Liver (tissue), 9 donors: Measurements from ENCODE around the gene DEGS2. TPM values are rescaled to one million over a fixed set of nuclear protein-coding genes. Genes with fewer than 3 reads are reported as not detected.
"Not testable (repeated sequence)": the region's sequence is repeated elsewhere in the genome, so short reads cannot be mapped to it uniquely, and the experiment has no call there.

ENCODE experiments used
- DNase-seq: peaks from one replicate; pipeline ENCODE4 v3.0.0-alpha.2; 2017; ENCODE audit warnings: low spot score
- H3K27ac ChIP-seq, 2 donors: one replicate each; pipeline ENCODE4 v1.7.0; 2013; ENCODE audit warnings: inconsistent platforms in 2 of 2, low read length in 2 of 2, control low read depth in 1 of 2, low read depth in 1 of 2, mild to moderate bottlenecking in 1 of 2
- H3K27me3 ChIP-seq, 4 donors: one replicate each; pipeline versions ENCODE4 v1.6.1 to v1.7.0; 2013; ENCODE audit warnings: low read length in 3 of 4, inconsistent platforms in 1 of 4, mild to moderate bottlenecking in 1 of 4, moderate library complexity in 1 of 4; ENCODE audit not compliant: control insufficient read depth in 4 of 4, insufficient read depth in 4 of 4
- H3K36me3 ChIP-seq, 4 donors: one replicate each; pipeline versions ENCODE4 v1.6.1 to v1.7.0; 2013; ENCODE audit warnings: low read length in 3 of 4, mild to moderate bottlenecking in 3 of 4, low read depth in 1 of 4, moderate library complexity in 1 of 4; ENCODE audit not compliant: control insufficient read depth in 4 of 4, insufficient read depth in 3 of 4
- H3K4me1 ChIP-seq, 4 donors: one replicate each; pipeline versions ENCODE4 v1.6.1 to v1.7.0; 2013; ENCODE audit warnings: low read length in 3 of 4, mild to moderate bottlenecking in 3 of 4, moderate library complexity in 1 of 4; ENCODE audit not compliant: control insufficient read depth in 4 of 4, insufficient read depth in 4 of 4
- H3K4me3 ChIP-seq, 3 donors: one replicate each; pipeline versions ENCODE4 v1.6.1 to v1.7.0; 2013; ENCODE audit warnings: low read length in 3 of 3, control low read depth in 1 of 3, low read depth in 1 of 3, mild to moderate bottlenecking in 1 of 3
- H3K9ac ChIP-seq, 2 donors: one replicate each; pipeline ENCODE4 v1.7.0; 2013; ENCODE audit warnings: low read length in 2 of 2, mild to moderate bottlenecking in 2 of 2, moderate library complexity in 2 of 2, control low read depth in 1 of 2, low read depth in 1 of 2
- H3K9me3 ChIP-seq, 4 donors: one replicate each; pipeline versions ENCODE4 v1.6.1 to v1.7.0; 2013; ENCODE audit warnings: low read length in 3 of 4; ENCODE audit not compliant: control insufficient read depth in 4 of 4
- EGR1 ChIP-seq, 2 donors: IDR thresholded peaks; 2 replicates each; pipeline ENCODE4 v1.6.1; 2016 to 2018; ENCODE audit warnings: antibody characterized with exemption in 2 of 2, low read depth in 2 of 2
- FOXA1 ChIP-seq: IDR thresholded peaks from 2 replicates; pipeline ENCODE4 v1.6.1; 2016; ENCODE audit warnings: antibody characterized with exemption
- FOXA2 ChIP-seq: IDR thresholded peaks from 2 replicates; pipeline ENCODE4 v1.6.1; 2016; ENCODE audit warnings: antibody characterized with exemption
- GABPA ChIP-seq, 2 donors: IDR thresholded peaks in 1 of 2; conservative IDR thresholded peaks in 1 of 2; 2 replicates each; pipeline ENCODE4 v1.6.1; 2016; ENCODE audit warnings: antibody characterized with exemption in 2 of 2, mild to moderate bottlenecking in 1 of 2, moderate library complexity in 1 of 2
- HNF4A ChIP-seq, 2 donors: conservative IDR thresholded peaks; 2 replicates each; pipeline ENCODE4 v1.6.1; 2016; ENCODE audit warnings: antibody characterized with exemption in 2 of 2, mild to moderate bottlenecking in 2 of 2
- HNF4G ChIP-seq: IDR thresholded peaks from 2 replicates; pipeline ENCODE4 v1.6.1; 2016; ENCODE audit warnings: antibody characterized with exemption
- JUND ChIP-seq, 2 donors: IDR thresholded peaks; 2 replicates each; pipeline ENCODE4 v1.6.1; 2016; ENCODE audit warnings: antibody characterized with exemption in 2 of 2
- NR2F2 ChIP-seq: IDR thresholded peaks from 2 replicates; pipeline ENCODE4 v1.6.1; 2016; ENCODE audit warnings: antibody characterized with exemption
- RAD21 ChIP-seq, 2 donors: IDR thresholded peaks; 2 replicates each; pipeline ENCODE4 v1.6.1; 2016; ENCODE audit warnings: antibody characterized with exemption in 2 of 2, mild to moderate bottlenecking in 2 of 2
- RXRA ChIP-seq, 2 donors: IDR thresholded peaks; 2 replicates each; pipeline ENCODE4 v1.6.1; 2017 to 2018; ENCODE audit warnings: antibody characterized with exemption in 2 of 2, mild to moderate bottlenecking in 1 of 2
- SP1 ChIP-seq: IDR thresholded peaks from 2 replicates; pipeline ENCODE4 v1.6.1; 2018; ENCODE audit warnings: antibody characterized with exemption, mild to moderate bottlenecking
- TAF1 ChIP-seq: conservative IDR thresholded peaks from 2 replicates; pipeline ENCODE4 v1.6.1; 2016; ENCODE audit warnings: antibody characterized with exemption, mild to moderate bottlenecking
- YY1 ChIP-seq: IDR thresholded peaks from 2 replicates; pipeline ENCODE4 v1.6.1; 2016; ENCODE audit warnings: antibody characterized with exemption, mild to moderate bottlenecking
- WGBS: extraction: QIAGEN DNeasy Blood & Tissue Kit; methylation state at CpG from one replicate; pipeline ENCODE4 v1.1.7; 2013; 5-methylcytosine and 5-hydroxymethylcytosine counted together
- polyA plus RNA-seq, 2 donors: library from polyadenylated mRNA; stranded (reverse) in 1 of 2; unstranded in 1 of 2; fragments of 200-250 nt in 1 of 2; fragments of >200 nt in 1 of 2; fragmentation: Nextera tagmentation in 1 of 2; extraction: Ambion mirVana in 1 of 2; gene quantifications; one replicate each; pipeline versions ENCODE4 v1.2.1 to v1.2.3, GENCODE V29; 2013 to 2015
- total RNA-seq, 2 donors: library from RNA; depleted of rRNA; stranded (reverse); fragments of >200 nt; gene quantifications; one replicate each; pipeline ENCODE4 v1.2.3, GENCODE V29; 2014
- TF ChIP-seq, protein P1 (sequence below): IDR thresholded peaks from 2 replicates; pipeline ENCODE4 v1.6.1; 2016; ENCODE audit warnings: antibody characterized with exemption
- TF ChIP-seq, protein P2 (sequence below): fragments of 150-350 bp; IDR thresholded peaks from 2 replicates; pipeline ENCODE4 v1.5.1; 2017; ENCODE audit warnings: improper control_type of control experiment, low read depth, low read length; ENCODE audit not compliant: missing input control
- TF ChIP-seq, protein P3 (sequence below): IDR thresholded peaks from 2 replicates; pipeline ENCODE4 v1.6.1; 2016; ENCODE audit warnings: antibody characterized with exemption
- TF ChIP-seq, protein P4 (sequence below): IDR thresholded peaks from 2 replicates; pipeline ENCODE4 v1.6.1; 2016; ENCODE audit warnings: antibody characterized with exemption, mild to moderate bottlenecking
- TF ChIP-seq, protein P5 (sequence below): IDR thresholded peaks from 2 replicates; pipeline ENCODE4 v1.6.1; 2016; ENCODE audit warnings: antibody characterized with exemption
- donor health status: healthy.
- donor health status: healthy.
- donor health status: healthy.
- donor health status: healthy.
- donor health status: healthy.

The DEGS2 gene
- total and polyA plus RNA-seq, 4 donors: 0.13 to 0.42 (median 0.27) TPM

GRCh38 chr14:100187247-100187833 lies 27.9 kb upstream of the DEGS2 start:
- H3K9me3 ChIP-seq: no peaks in the 10 kb centered on the region
- no peak overlapping the region for H3K27ac ChIP-seq
- H3K4me3 ChIP-seq: no peak overlapping the region
- no peak for DNase-seq
- no peaks in the 10 kb centered on the region for H3K27me3 ChIP-seq
- H3K9ac ChIP-seq: no peak overlapping the region
- H3K4me1 ChIP-seq: peaks cover 0 to 9% (median 4%) of the 10 kb centered on the region in 4 donors
- TF ChIP-seq, protein P1, sequence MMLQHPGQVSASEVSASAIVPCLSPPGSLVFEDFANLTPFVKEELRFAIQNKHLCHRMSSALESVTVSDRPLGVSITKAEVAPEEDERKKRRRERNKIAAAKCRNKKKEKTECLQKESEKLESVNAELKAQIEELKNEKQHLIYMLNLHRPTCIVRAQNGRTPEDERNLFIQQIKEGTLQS: no peak
- TF ChIP-seq YY1: no peak
- no peak for TF ChIP-seq EGR1 (IDR thresholded peaks at IDR 0.05; ENCODE audit: low read depth in 2 of 2)
- no peak for TF ChIP-seq JUND (IDR thresholded peaks at IDR 0.05)
- TF ChIP-seq GABPA (IDR thresholded peaks at IDR 0.05 in 1 of 2, conservative IDR thresholded peaks at IDR 0.05 in 1 of 2): no peak
- TF ChIP-seq, protein P2, sequence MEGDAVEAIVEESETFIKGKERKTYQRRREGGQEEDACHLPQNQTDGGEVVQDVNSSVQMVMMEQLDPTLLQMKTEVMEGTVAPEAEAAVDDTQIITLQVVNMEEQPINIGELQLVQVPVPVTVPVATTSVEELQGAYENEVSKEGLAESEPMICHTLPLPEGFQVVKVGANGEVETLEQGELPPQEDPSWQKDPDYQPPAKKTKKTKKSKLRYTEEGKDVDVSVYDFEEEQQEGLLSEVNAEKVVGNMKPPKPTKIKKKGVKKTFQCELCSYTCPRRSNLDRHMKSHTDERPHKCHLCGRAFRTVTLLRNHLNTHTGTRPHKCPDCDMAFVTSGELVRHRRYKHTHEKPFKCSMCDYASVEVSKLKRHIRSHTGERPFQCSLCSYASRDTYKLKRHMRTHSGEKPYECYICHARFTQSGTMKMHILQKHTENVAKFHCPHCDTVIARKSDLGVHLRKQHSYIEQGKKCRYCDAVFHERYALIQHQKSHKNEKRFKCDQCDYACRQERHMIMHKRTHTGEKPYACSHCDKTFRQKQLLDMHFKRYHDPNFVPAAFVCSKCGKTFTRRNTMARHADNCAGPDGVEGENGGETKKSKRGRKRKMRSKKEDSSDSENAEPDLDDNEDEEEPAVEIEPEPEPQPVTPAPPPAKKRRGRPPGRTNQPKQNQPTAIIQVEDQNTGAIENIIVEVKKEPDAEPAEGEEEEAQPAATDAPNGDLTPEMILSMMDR: no peak
- no peak for TF ChIP-seq RXRA (IDR thresholded peaks at IDR 0.05)
- TF ChIP-seq, protein P3, sequence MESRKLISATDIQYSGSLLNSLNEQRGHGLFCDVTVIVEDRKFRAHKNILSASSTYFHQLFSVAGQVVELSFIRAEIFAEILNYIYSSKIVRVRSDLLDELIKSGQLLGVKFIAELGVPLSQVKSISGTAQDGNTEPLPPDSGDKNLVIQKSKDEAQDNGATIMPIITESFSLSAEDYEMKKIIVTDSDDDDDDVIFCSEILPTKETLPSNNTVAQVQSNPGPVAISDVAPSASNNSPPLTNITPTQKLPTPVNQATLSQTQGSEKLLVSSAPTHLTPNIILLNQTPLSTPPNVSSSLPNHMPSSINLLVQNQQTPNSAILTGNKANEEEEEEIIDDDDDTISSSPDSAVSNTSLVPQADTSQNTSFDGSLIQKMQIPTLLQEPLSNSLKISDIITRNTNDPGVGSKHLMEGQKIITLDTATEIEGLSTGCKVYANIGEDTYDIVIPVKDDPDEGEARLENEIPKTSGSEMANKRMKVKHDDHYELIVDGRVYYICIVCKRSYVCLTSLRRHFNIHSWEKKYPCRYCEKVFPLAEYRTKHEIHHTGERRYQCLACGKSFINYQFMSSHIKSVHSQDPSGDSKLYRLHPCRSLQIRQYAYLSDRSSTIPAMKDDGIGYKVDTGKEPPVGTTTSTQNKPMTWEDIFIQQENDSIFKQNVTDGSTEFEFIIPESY: no peak
- no peak for TF ChIP-seq SP1
- TF ChIP-seq NR2F2: no peak
- TF ChIP-seq, protein P4, sequence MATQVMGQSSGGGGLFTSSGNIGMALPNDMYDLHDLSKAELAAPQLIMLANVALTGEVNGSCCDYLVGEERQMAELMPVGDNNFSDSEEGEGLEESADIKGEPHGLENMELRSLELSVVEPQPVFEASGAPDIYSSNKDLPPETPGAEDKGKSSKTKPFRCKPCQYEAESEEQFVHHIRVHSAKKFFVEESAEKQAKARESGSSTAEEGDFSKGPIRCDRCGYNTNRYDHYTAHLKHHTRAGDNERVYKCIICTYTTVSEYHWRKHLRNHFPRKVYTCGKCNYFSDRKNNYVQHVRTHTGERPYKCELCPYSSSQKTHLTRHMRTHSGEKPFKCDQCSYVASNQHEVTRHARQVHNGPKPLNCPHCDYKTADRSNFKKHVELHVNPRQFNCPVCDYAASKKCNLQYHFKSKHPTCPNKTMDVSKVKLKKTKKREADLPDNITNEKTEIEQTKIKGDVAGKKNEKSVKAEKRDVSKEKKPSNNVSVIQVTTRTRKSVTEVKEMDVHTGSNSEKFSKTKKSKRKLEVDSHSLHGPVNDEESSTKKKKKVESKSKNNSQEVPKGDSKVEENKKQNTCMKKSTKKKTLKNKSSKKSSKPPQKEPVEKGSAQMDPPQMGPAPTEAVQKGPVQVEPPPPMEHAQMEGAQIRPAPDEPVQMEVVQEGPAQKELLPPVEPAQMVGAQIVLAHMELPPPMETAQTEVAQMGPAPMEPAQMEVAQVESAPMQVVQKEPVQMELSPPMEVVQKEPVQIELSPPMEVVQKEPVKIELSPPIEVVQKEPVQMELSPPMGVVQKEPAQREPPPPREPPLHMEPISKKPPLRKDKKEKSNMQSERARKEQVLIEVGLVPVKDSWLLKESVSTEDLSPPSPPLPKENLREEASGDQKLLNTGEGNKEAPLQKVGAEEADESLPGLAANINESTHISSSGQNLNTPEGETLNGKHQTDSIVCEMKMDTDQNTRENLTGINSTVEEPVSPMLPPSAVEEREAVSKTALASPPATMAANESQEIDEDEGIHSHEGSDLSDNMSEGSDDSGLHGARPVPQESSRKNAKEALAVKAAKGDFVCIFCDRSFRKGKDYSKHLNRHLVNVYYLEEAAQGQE: no peak
- no peak for TF ChIP-seq FOXA2
- TF ChIP-seq HNF4G: no peak
- TF ChIP-seq FOXA1: no peak
- TF ChIP-seq HNF4A (conservative IDR thresholded peaks at IDR 0.05): no peak
- no peak for TF ChIP-seq RAD21 (IDR thresholded peaks at IDR 0.05)
- no peak for TF ChIP-seq TAF1
- TF ChIP-seq, protein P5, sequence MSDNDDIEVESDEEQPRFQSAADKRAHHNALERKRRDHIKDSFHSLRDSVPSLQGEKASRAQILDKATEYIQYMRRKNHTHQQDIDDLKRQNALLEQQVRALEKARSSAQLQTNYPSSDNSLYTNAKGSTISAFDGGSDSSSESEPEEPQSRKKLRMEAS: no peak
- no peaks in the 10 kb centered on the region for H3K36me3 ChIP-seq
- WGBS: 83% methylated on average over 12 of the region's 12 CpGs

DNA sequence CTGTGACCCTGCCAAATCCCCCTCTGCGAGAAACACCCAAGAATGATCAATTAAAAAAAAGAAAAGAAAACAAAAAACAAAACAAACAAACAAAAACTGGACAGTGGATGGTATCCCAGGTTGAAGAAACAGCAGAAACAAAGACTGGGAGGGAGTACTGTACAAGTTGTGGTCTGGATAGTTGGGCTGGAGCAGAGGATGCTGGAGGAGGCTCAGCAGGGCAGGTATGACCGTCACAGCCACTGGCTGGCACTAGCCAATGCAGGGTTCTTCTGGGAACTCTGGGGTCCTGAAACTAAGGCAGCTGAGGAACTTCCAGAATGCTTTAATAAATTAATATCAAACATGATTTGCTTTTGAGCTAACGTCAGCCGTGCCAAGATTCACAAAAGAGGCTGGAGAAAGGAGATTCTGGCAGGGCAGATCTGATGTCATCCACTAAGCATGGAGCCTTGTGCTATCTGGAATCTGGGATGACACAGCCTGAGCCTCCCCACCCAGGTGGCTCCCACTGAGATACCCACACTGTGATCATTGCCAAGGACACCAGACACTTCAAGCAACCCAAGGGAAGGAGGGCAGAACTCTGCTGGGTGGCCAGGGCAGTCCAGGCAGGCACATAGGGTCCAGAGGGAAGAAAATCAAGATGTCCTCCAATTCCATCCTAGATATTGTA lies 22.6 kb upstream of the DEGS2 start:
- WGBS: 96% methylated on average over 3 of the region's 4 CpGs
- not testable (repeated sequence) for H3K9ac ChIP-seq

DNA sequence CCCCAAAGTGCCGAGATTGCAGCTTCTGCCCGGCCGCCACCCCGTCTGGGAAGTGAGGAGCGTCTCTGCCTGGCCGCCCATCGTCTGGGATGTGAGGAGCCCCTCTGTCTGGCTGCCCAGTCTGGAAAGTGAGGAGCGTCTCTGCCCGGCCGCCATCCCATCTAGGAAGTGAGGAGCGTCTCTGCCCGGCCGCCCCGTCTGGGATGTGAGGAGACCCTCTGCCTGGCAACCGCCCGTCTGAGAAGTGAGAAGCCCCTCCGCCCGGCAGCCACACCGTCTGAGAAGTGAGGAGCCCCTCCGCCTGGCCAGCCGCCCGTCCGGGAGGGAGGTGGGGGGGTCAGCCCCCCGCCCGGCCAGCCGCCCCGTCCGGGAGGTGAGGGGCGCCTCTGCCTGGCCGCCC lies 21.2 kb upstream of the DEGS2 start:
- DNase-seq, H3K27me3 ChIP-seq, H3K4me3 ChIP-seq, H3K36me3 ChIP-seq, H3K9ac ChIP-seq, H3K9me3 ChIP-seq, H3K4me1 ChIP-seq, H3K27ac ChIP-seq: not testable (repeated sequence)
- WGBS: 96% methylated on average over 26 of the region's 30 CpGs

More for the DNA sequence above, 22.6 kb upstream of the DEGS2 start:
- not testable (repeated sequence) for H3K9me3 ChIP-seq, DNase-seq, H3K27me3 ChIP-seq, H3K36me3 ChIP-seq, H3K4me3 ChIP-seq, H3K4me1 ChIP-seq, H3K27ac ChIP-seq
